DMS53 treated with DMSO at 0.1 percent for 48 hours (cell line): ENCODE data around the gene SENP5.

Experiments
- DNase-seq: peaks from one replicate; lab custom pipeline; 2025; ENCODE audit not compliant: unreplicated experiment; lab: John Stamatoyannopoulos, UW

SENP5 gene

DNA sequence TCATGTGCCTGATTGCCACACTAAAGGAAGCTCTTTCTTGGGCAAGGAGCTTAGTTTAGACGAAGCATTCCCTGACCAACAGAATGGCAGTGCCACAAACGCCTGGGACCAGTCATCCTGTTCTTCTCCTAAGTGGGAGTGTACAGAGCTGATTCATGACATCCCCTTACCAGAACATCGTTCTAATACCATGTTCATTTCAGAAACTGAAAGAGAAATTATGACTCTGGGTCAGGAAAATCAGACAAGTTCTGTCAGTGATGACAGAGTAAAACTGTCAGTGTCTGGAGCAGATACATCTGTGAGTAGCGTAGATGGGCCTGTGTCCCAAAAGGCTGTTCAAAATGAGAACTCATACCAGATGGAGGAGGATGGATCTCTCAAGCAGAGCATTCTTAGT, 18.4 kb downstream of the SENP5 start:
- DNase-seq: no peak

GRCh38 chr3:196889844-196890708, 22.4 kb downstream of the SENP5 start:
- no peak for DNase-seq

DNA sequence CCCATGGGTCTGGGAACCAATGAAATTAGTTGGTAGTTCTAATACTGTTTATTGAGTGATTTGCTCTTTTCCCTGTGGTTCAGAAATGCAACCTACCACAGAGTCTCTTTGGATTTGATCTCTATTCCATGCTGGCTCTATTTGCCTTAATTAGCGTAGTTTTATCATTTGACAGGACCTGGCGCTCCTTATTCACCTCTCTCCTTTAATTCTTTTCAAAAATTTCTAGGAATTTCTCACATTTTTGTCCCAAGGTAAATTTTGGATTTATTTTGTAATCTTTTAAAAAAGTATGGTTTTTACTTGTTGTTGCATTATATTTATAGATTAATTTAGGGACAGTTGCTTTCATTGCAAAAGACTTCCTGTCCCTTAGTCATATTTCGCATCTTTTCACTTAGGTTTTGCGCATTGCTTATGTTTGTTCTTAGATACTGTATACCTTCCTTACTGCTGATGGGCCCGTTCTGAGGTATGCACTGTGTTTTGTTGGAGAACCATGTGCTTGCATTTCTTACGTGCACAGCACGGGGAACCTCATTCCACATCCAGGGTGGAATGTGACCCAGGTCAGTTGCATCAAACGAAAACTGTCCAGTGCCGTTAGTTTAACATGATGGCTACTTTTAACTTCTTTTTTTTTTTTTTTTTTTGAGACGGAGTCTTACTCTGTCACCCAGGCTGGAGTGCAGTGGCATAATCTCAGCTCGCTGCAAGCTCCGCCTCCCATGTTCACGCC, 27.0 kb downstream of the SENP5 start:
- no peak for DNase-seq

GRCh38 chr3:196896229-196896628, 28.5 kb downstream of the SENP5 start:
- no peak for DNase-seq

DNA sequence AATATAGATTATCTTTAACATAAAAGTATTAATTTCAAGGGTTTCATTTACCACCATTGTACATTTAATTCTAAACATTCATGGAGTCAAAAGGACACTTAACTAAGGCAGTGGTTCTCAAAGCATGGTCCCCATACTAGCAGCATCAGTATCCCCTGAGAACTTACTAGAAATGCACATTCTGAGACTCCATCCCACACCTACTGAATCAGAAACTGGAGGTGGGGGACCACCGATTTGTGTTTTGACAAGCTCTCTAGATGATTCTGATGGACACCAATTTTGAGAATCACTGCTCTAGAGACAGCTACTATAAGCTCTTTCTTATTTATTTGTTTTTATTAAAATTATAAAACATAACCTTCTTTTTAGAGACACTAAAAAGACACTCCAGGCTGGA, 34.0 kb downstream of the SENP5 start:
- DNase-seq: no peak

- DNase-seq: no peak
These were observed 34.6 kb downstream of the SENP5 start for GRCh38 chr3:196902296-196902695.

DNA sequence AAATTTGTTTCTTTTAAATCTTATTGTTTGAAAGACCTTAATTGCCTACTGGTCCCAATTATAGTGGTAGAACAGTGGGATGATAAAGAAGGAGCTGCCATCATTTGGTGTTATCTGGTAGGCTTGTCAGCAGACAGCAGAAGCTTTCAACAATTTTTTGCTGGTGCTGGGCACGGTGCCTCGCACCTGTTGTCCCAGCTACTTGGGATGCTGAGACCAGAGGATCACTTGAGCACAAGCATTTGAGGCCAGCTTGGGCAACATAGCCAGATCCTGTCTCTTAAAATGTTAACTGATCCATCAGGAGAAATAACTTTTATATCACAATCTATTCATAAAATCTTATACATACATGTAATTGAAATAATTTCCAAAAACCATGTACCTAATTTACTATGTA, 36.0 kb downstream of the SENP5 start:
- no peak for DNase-seq

- no peak for DNase-seq
These were observed 47.1 kb downstream of the SENP5 start for GRCh38 chr3:196914866-196915265.

DNA sequence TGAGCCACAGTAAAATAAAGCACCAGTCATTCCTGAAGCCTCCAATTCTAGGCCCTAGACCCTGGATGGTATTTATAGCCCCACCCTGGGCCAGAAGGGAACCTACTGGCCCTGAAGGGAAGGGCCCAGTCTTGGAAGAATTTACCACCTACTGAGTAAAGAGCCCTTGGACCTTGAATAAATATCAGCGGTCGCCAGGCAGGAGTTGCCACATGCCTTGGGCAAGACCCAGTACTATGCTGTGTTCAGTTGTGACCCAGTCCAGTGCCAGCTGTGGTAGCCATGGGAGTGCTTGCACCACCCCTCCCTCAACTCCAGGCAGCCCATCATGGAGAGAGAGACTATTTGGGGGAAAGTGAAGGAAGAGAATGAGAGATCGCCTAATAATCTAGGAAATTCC, 47.7 kb downstream of the SENP5 start:
- no peak for DNase-seq

DNA sequence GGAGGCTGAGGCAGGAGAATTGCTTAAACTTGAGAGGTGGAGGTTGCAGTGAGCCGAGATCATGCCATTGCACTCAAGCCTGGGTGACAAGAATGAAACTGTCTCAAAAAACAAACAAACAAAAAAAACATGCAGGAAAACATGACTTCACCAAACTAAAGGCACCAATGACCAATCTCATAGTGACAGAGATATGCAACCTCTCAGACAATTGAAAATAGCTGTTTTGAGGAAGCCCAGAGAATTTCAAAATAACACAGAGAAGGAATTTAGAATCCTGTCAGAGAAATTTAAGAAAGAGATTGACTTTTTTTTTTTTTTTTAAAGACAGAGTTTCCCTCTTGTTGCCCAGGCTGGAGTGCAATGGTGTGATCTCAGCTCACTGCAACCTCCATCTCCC, 48.5 kb downstream of the SENP5 start:
- DNase-seq: no peak

GRCh38 chr3:196916995-196917394, 49.3 kb downstream of the SENP5 start:
- DNase-seq: no peak

DNA sequence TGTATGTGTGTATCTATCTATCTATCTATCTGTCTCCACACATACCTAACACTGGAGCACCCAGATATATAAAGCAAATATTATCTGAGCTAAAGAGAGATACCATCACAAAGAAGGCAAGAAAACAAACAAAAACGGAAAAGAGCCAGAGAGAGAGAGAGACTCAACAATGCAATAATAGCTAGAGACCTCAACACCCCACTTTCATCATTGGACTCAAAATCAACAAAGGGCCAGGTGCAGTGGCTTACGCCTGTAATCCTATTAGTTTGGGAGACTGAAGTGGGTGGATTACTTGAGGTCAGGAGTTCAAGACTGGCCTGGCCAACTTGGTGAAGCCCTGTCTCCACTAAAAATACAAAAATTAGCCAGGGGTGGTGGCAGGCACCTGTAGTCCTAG, 51.2 kb downstream of the SENP5 start:
- peak; percentile 14 for DNase-seq

DNA sequence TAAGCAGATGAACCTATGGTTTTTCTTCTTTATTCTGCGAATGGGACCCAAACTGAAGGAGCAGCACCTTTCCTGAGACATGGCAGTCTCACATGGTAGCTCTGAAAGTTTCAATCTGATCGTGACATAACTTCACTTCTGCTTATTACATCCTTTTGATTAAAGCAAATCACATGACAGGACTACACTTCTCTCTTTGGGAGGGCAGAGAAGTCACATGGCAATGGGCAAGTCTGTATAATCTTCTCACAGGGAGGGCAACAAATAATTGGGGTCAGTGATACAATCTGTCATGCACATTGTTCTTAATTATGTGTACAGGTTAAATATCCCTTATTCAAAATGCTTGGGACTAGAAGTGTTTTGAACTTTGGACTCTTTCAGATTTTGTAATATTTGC, 53.0 kb downstream of the SENP5 start:
- no peak for DNase-seq

DNA sequence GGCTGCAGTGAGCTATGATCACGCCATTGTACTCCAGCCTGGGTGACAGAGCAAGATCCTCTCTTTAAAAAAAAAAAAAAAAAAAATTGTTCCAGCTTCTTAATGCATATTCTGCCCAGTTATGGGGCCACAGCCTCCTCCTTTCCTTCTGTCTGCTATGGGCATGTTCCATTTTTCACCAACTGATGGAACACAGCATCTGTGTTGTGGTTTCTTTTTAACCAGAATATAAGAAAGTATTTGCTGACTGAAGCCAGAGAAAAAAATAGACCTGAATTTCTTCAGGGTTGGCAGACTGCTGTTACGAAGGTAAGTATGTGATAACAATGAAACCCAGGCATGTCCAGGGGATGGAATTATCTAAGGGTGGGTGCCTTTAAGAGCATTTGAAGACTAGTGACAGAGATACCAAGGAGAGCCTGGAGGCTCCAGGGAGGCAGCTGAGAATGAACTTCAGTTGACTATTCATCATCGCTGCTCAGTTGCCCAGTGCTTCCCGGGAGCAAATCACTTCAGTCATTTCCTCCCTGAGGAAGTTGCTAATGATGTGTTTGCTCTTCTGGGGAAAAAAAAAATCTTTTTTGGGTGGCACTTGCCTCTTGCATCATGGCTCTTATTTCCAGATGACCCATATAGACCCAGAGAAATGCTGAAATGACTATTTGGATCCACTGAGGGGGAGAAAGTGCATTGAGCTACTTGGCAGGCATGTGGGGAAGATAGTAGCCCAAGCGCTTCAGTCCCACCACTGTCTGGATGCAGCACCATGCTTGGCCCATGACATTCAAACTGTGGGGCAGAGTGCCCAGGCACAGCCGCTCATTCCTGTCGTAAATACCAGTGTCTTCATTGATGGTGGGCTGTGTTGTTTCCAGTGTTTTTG, 60.1 kb downstream of the SENP5 start:
- no peak for DNase-seq

- no peak for DNase-seq
These were observed 63.4 kb downstream of the SENP5 start for GRCh38 chr3:196931157-196931556.

GRCh38 chr3:196931828-196932587, 64.3 kb downstream of the SENP5 start:
- DNase-seq: no peak

- DNase-seq: no peak
These were observed 64.9 kb downstream of the SENP5 start for GRCh38 chr3:196932600-196932999.

DNA sequence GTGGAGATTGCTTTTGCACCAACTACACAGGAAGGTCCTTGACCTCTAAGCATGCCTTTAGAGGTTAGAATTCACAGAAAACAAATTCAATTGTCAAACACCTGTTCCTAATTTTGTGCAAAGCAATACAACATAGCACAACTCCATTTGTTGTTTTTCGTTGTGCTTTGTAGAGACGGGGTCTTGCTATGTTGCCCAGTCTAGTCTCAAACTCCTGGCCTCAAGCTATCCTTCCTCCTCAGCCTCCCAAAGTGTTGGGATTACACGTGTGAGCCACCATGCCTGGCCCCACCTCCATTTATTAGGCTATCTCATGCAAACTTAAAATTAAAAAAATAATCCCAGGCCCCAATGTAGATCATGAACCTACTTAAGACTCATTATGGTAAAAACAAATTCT, 68.6 kb downstream of the SENP5 start:
- DNase-seq: no peak

DNA sequence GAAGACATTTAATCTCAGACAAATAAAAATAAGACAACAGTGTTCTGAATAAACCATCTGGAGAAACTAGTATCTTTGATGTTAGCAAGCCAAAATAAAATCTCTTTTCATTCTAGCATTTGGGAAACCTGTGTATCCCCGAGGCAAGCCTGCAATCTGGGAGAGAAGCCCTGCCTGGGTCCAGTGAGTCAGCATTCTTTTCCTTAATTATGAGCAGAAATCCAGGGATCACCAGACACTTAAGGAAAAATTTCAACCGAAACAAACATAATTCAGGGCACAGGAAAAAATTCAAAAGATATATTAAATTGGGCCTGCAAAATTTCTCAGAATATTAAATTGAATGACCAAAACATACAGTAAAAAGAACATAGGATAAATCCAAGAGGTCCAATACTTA, 70.4 kb downstream of the SENP5 start:
- DNase-seq: no peak

DNA sequence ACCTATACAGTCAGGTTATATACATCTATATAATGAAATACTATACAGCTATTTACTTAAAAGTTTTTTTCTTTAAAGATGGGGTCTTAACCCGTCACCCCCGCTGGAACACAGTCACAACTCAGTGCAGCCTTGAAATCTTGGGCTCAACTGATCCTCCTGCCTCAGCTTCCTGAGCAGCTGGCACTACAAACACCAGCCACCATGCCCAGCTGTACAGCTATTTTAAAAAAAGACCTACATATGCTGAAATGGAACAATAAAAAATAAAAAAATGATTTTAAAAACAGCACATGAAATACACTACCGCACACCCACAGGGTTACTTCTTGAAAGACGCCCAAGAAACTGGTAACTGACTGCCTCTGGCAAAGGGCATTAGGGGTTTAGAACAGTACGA, 70.9 kb downstream of the SENP5 start:
- DNase-seq: no peak

DNA sequence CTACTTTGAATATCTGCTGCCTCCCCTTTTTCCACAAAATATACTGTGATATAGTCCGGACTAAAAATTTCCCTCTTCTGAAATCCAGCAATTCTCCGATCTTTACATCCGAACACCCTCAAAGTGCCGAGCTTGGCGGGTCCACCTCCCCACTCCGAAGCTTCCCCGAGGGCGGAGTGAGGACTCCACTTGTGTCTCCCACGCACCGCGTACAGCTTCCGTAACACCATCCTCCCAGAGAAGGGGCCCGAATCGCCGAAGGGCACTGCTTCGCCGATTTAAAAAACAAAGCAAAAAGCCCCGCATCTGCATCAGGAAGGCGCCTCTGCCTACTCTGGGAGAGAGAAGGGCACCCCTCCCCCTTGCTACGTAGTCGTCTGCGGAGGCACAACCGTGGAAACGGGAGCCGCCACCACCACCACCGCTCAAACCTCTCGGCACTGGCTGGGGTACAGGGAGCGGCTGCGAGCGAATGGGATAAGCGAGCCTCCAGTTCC, 74.1 kb downstream of the SENP5 start:
- no peak for DNase-seq
